HepG2 (cell line): Measurements from ENCODE around the gene EGLN1. TPM values are rescaled to one million over a fixed set of nuclear protein-coding genes. Genes with fewer than 3 reads are reported as not detected.

Experiments
- ATAC-seq: fragments of 200-7000 bp; cut with Tn5 transposase; 3 replicates; pipeline ENCODE4 v1.9.1; 2020; ENCODE audit warnings: mild to moderate bottlenecking, moderate library complexity
- BruUV-seq: library from RNA; stranded (reverse); fragments of 400-500 nt; replicated peaks from 2 replicates; lab custom pipeline; 2021; lab: Mats Ljungman, UMichigan
- CTCF ChIA-PET: fragments of 300-600 bp; formaldehyde crosslinking; extraction: SDS; loops from one replicate; lab custom pipeline; 2021; ENCODE audit warnings: low total read pairs, inconsistent platforms, low intra/inter-chr PET ratio; lab: Yijun Ruan, JAX
- POLR2A ChIA-PET: fragments of 350-600 bp; sonication (Branson Sonifier 250); formaldehyde crosslinking; loops from one replicate; lab custom pipeline; 2020; ENCODE audit warnings: antibody characterized with exemption, inconsistent platforms; lab: Yijun Ruan, JAX
- DNase-seq: peaks from one replicate; pipeline ENCODE4 v3.0.0-alpha.2; 2015; ENCODE audit warnings: low spot score
- FAIRE-seq: peaks from 3 replicates; lab custom pipeline; 2011; peaks lifted over from hg19 to GRCh38; lab: Jason Lieb, UNC
- H2AFZ ChIP-seq: one replicate; pipeline ENCODE4 v1.6.1; 2011; ENCODE audit warnings: low read length, inconsistent platforms
- H3K27ac ChIP-seq: fragments of 300-600 bp; 3 replicates; pipeline ENCODE4 v1.8.0; 2011; ENCODE audit warnings: mixed run types, mild to moderate bottlenecking, mixed read lengths, low read length, inconsistent platforms; ENCODE audit not compliant: insufficient read depth; ENCODE audit errors: extremely low read length
- H3K27me3 ChIP-seq, 2 experiments: fragments of 200-600 bp in 1 of 2; 2 replicates in 1 of 2; 3 replicates in 1 of 2; pipeline versions ENCODE4 v1.6.0 to v1.8.0; 2011; ENCODE audit warnings: low read length in 2 of 2, mild to moderate bottlenecking in 2 of 2, moderate library complexity in 2 of 2, inconsistent platforms in 1 of 2; ENCODE audit not compliant: insufficient read depth in 2 of 2, control insufficient read depth in 1 of 2
- H3K36me3 ChIP-seq, 2 experiments: fragments of 200-600 bp in 1 of 2; replicated peaks in 1 of 2; 2 replicates in 1 of 2; 3 replicates in 1 of 2; pipeline versions ENCODE4 v1.5.1 to v1.8.0; 2011; ENCODE audit warnings: low read length in 2 of 2, inconsistent platforms in 1 of 2; ENCODE audit not compliant: insufficient read depth in 2 of 2, control insufficient read depth in 1 of 2
- H3K4me1 ChIP-seq: 2 replicates; pipeline ENCODE4 v1.5.1; 2012; ENCODE audit warnings: low read length, inconsistent platforms; ENCODE audit not compliant: insufficient read depth
- H3K4me2 ChIP-seq: 2 replicates; pipeline ENCODE4 v1.6.0; 2011; ENCODE audit warnings: low read depth, low read length, inconsistent platforms
- H3K4me3 ChIP-seq, 3 experiments: fragments of 200-600 bp in 1 of 3; sonication (generic), shearing (Covaris generic) in 1 of 3; replicated peaks in 1 of 3; 2 replicates each; pipeline ENCODE4 v1.5.1; 2011 to 2016; ENCODE audit warnings: low read length in 3 of 3, inconsistent platforms in 2 of 3, low read depth in 2 of 3, mild to moderate bottlenecking in 2 of 3, control low read depth in 1 of 3, mixed read lengths in 1 of 3; ENCODE audit not compliant: insufficient read depth in 1 of 3
- H3K79me2 ChIP-seq: one replicate; pipeline ENCODE4 v1.6.1; 2011; ENCODE audit warnings: low read length, inconsistent platforms; ENCODE audit not compliant: insufficient read depth
- H3K9ac ChIP-seq: 2 replicates; pipeline ENCODE4 v1.6.0; 2011; ENCODE audit warnings: mild to moderate bottlenecking, low read depth, low read length, inconsistent platforms; ENCODE audit not compliant: insufficient read depth
- H3K9me3 ChIP-seq: 2 replicates; pipeline ENCODE4 v1.5.1; 2012; ENCODE audit warnings: mild to moderate bottlenecking, low read length
- H4K20me1 ChIP-seq: 2 replicates; pipeline ENCODE4 v1.6.0; 2011; ENCODE audit warnings: inconsistent platforms, mild to moderate bottlenecking, low read length, moderate library complexity; ENCODE audit not compliant: insufficient read depth
- BORCS8-MEF2B ChIP-seq: sonication (generic); formaldehyde crosslinking; IDR thresholded peaks from 2 replicates; pipeline ENCODE4 v1.8.0; 2022; ENCODE audit warnings: mild to moderate bottlenecking, missing genetic modification reagents
- BRCA1 ChIP-seq: sonication (generic); formaldehyde crosslinking; IDR thresholded peaks from 2 replicates; pipeline ENCODE4 v1.4.0; 2020; ENCODE audit warnings: missing genetic modification reagents
- CHCHD3 ChIP-seq: sonication (generic); formaldehyde crosslinking; IDR thresholded peaks from 2 replicates; pipeline ENCODE4 v1.8.0; 2022; ENCODE audit warnings: mild to moderate bottlenecking, missing genetic modification reagents, moderate library complexity
- HMG20A ChIP-seq: IDR thresholded peaks from 2 replicates; pipeline ENCODE4 v1.6.1; 2016; ENCODE audit warnings: borderline replicate concordance
- KDM5A ChIP-seq: fragments of 200-600 bp; sonication (generic); IDR thresholded peaks from 2 replicates; pipeline ENCODE4 v1.7.0; 2018; ENCODE audit warnings: antibody characterized with exemption, mild to moderate bottlenecking, low read length, borderline replicate concordance
- KLF16 ChIP-seq, 2 experiments: sonication (generic) in 1 of 2; formaldehyde crosslinking in 1 of 2; IDR thresholded peaks; 2 replicates each; pipeline versions ENCODE4 v1.6.1 to v1.8.0; 2016 to 2023; ENCODE audit warnings: missing genetic modification reagents in 2 of 2, missing compliant biosample characterization in 1 of 2
- MTERF4 ChIP-seq: sonication (generic); formaldehyde crosslinking; IDR thresholded peaks from 2 replicates; pipeline ENCODE4 v1.8.0; 2023; ENCODE audit warnings: mild to moderate bottlenecking, missing genetic modification reagents
- SIN3B ChIP-seq: fragments of 150-350 bp; IDR thresholded peaks from 2 replicates; pipeline ENCODE4 v1.6.1; 2014; ENCODE audit warnings: low read length
- STAG1 ChIP-seq: sonication (generic); formaldehyde crosslinking; IDR thresholded peaks from 2 replicates; pipeline ENCODE4 v1.4.0; 2020; ENCODE audit warnings: missing genetic modification reagents
- XBP1 ChIP-seq: sonication (generic); formaldehyde crosslinking; IDR thresholded peaks from 2 replicates; pipeline ENCODE4 v1.5.0; 2020; ENCODE audit warnings: missing genetic modification reagents
- ZFP91 ChIP-seq: sonication (generic); formaldehyde crosslinking; IDR thresholded peaks from 2 replicates; pipeline ENCODE4 v1.9.0; 2022; ENCODE audit warnings: missing genetic modification reagents, mild to moderate bottlenecking, borderline replicate concordance
- ZNF234 ChIP-seq: sonication (generic); formaldehyde crosslinking; conservative IDR thresholded peaks from 2 replicates; pipeline ENCODE4 v1.5.1; 2020; ENCODE audit warnings: mild to moderate bottlenecking, missing genetic modification reagents
- ZNF34 ChIP-seq: sonication (generic); formaldehyde crosslinking; IDR thresholded peaks from 2 replicates; pipeline ENCODE4 v1.4.0; 2020; ENCODE audit warnings: mild to moderate bottlenecking, missing genetic modification reagents, borderline replicate concordance
- ZNF512B ChIP-seq: sonication (generic); formaldehyde crosslinking; IDR thresholded peaks from 2 replicates; pipeline ENCODE4 v1.5.1; 2020; ENCODE audit warnings: missing genetic modification reagents, mild to moderate bottlenecking, borderline replicate concordance
- WGBS: methylation state at CpG from one replicate; pipeline ENCODE4 v1.1.6; 2017; ENCODE audit warnings: low lambda C conversion rate; 5-methylcytosine and 5-hydroxymethylcytosine counted together
- in situ Hi-C: cut with HindIII; loops from 2 replicates; pipeline ENCODE4 v1.10.0; 2017; ENCODE audit warnings: low pct_unique_long_range_greater_than_20kb; ENCODE audit not compliant: extremely low pct_ligation_motif_present
- intact Hi-C: fragments of 100-400 bp; cut with micrococcal nuclease; formaldehyde crosslinking; loops from one replicate; pipeline ENCODE4 v1.10.0; 2022; ENCODE audit not compliant: unreplicated experiment
- polyA plus RNA-seq, 8 experiments: library from polyadenylated mRNA; depleted of rRNA in 3 of 8; stranded (reverse) in 7 of 8; unstranded in 1 of 8; fragments of >200 nt; fragmentation: Illumina TruSeq in 4 of 8; extraction: Trizol in 4 of 8; gene quantifications; 2 replicates each; pipeline versions ENCODE4 v1.2.1 to v1.2.3, GENCODE V29; 2011 to 2016; ENCODE audit warnings: low read depth in 4 of 8, missing spikeins in 1 of 8, mixed read lengths in 1 of 8; ENCODE audit not compliant: insufficient read depth in 1 of 8
- total RNA-seq, 5 experiments: library from RNA; depleted of rRNA; stranded (reverse); fragments of >200 nt; fragmentation: Illumina TruSeq; extraction: Trizol; gene quantifications; 2 replicates each; pipeline ENCODE4 v1.2.3, GENCODE V29; 2016; ENCODE audit warnings: low read depth in 1 of 5

Gene EGLN1
- total and polyA plus RNA-seq, 2 of the 13 experiments (the other 11 are each of a cell fraction or from before 2014, with no cell fraction given): 34.4 to 44.1 TPM

GRCh38 chr1:231364192-231364591, 57.9 kb downstream of the EGLN1 start:
- Histone ChIP-seq H3K27ac (no peak overlapping the region), H3K27me3 (no peaks in the 10 kb centered on the region), H3K4me1 (no peaks in the 10 kb centered on the region), H2AFZ (no peak overlapping the region), H3K9me3 (no peaks in the 10 kb centered on the region), H3K4me2 (no peak overlapping the region), H3K79me2 (peaks cover under 1% of the 10 kb centered on the region), H3K9ac (no peak overlapping the region), H3K4me3 (no peak overlapping the region), H4K20me1 (peaks cover 4% of the 10 kb centered on the region), H3K36me3 (peaks cover 4 to 55% of the 10 kb centered on the region in 2 experiments)
- FAIRE-seq (no peak), ATAC-seq (no peak), DNase-seq (no peak)
- intact Hi-C loops (no loop called here), in situ Hi-C loops (no loop called here)
- WGBS: 97% methylated on average over 5 of the region's 5 CpGs
- CTCF ChIA-PET: no interaction called here
- no TSS peak for BruUV-seq
- no peak for TF ChIP-seq CHCHD3 (CRISPR knock-in tag)
- no peak for TF ChIP-seq ZNF34 (CRISPR knock-in tag)
- TF ChIP-seq ZFP91 (CRISPR knock-in tag): no peak
- no peak for TF ChIP-seq STAG1 (CRISPR knock-in tag)
- no peak for TF ChIP-seq MTERF4 (CRISPR knock-in tag)
- TF ChIP-seq HMG20A (CRISPR knock-in tag): no peak
- TF ChIP-seq BRCA1 (CRISPR knock-in tag): no peak
- TF ChIP-seq SIN3B: no peak
- no peak for TF ChIP-seq KDM5A
- no peak for TF ChIP-seq KLF16 (CRISPR knock-in tag; IDR thresholded peaks at IDR 0.05)
- no peak for TF ChIP-seq BORCS8-MEF2B (CRISPR knock-in tag)
- no peak for TF ChIP-seq XBP1 (CRISPR knock-in tag)
- no peak for TF ChIP-seq ZNF234
- TF ChIP-seq ZNF512B: no peak
- POLR2A ChIA-PET: no interaction called here
